ENCODE data around the gene ZNF516. TPM values are rescaled to one million over a fixed set of nuclear protein-coding genes. Genes with fewer than 3 reads are reported as not detected.

Gene ZNF516
- polyA plus RNA-seq, 5 donors, result 33.2 to 54.7 (median 42.2) TPM

DNA sequence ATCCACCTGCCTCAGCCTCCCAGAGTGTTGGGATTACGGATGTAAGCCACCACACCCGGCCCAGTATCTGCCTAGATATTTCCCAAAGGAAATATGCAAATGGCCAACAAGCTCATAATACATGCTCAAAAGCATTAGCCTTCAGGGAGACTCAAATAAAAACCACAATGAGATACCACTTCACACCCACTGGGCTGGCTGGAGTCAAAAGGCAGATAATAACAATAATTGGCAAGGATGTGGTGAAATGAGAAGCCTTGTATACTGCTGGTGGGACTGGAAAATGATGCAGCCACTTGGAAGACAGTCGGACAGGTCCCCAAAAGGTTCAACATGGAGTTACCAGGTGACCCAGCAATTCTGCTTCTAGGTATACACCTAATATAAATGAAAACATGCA is 20.5 kb upstream of the ZNF516 start:
- no peak for DNase-seq

DNA sequence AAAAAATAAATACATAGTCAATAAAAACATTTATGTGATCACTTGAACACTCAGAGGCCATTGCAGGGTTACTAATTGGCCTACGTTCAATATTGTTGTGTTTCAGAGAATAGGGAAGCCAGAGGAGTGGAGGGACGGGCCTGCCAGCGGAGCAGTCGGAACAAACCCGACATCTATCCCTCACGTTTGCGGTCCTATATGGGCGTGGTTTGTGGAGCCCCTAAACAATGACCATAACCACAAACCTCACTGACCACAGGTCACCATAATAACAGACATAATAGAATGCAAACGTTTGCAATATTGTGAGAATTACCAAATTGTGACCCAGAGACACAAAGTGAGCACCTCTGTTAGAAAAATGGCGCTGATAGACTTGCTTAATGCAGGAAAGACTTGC is 19.5 kb upstream of the ZNF516 start:
- DNase-seq, result no peak

DNA sequence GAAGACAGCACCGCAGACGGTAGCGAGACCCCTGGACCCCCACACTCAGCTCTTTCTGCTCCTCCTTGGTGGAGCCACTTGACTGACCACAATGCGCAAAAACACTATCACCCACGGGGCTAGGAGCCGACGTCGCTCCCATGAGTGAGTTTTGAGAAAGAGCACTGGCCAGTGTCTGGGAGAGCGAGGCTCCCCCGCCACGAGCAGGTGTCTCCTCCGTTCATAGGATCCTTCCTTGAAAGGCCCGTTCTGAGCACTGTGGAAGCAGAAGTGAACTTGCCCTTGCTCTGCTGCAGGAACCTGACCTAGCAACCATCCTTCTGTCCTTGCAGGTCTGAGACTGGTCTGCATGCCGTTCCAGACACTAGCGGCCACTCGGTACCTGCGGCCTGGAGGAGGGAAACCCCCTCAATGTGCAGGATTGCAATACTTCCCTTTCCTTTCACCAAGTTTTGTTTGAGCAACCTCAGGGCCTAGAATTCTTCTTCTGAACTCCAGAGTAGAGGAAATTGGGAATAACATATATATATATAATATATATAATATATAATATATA is 12.9 kb upstream of the ZNF516 start:
- no peak for DNase-seq

DNA sequence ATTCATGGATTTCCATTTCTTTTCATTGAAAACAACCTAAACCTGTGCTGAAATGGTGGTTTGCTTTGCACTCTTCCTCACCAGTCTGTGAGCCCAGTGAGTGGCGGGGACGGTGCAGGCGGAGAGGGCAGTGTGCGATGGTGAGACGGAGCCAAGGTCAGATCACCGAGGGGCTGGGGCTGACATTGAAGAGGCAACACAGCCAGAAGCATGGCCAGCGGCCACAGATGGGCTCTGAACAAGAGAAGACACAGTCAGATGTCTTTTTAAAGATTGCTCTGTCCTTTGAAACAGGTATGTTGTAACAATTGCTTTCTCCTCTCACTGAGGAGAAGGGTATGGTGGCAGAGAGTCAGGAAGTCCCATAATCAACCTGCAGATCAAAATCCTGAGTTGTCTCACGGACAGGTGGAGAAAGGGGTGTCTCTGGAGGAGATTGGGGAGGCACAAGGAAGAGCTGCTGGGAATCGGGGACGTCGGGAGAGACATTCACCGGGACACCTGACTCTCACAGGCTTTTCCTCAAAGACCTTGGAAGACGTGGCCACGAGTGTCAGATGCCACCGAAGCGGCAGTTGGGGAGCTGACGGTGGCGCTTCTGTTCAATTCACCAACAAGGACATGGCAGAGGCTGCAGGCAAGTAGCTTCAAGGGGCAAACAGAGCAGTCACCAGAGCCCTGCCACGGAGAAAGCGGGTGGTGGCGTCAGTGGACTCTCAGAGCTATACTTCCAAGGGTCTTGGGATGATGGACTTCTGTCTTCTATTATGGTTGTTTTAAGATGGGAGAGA is 12.1 kb upstream of the ZNF516 start:
- no peak for DNase-seq

DNA sequence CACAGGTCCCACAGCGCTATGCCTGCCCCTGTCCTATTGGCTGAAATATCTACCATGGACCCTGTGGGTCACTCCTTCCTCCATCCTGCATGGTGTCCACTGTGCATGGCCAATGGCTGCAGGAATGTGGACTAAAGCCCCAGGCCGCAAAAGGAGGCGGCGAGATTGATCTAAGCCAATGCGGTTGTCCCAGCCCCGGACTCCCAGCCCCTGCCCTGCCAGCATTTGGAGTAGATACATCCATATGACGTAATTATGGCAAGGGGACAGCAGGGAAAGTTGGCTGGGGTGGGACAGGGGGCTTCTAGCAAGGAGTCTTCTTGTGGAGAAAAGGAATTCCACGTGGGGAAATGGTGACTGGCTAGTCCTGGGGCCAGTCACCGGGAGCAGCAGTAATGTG is 11.4 kb upstream of the ZNF516 start:
- DNase-seq, result no peak

DNA sequence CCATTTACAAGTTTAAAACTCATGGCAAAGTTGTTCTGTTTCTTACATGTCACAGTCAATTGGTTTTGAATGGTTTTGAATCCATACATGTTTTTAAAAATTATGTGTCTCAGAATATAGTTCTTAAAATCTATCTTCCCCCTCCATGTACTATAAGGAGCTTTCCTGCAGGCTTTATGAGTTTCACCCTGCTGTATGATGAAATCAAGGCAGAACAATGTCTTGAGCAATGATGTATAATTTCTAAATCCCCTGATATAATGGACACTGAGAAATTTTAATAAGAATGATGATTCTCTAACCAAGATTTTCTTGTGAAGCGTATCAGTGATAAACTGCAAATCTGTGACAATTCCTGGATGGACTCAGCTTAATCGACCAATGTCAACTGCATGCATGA is 10.6 kb upstream of the ZNF516 start:
- no peak for DNase-seq

DNA sequence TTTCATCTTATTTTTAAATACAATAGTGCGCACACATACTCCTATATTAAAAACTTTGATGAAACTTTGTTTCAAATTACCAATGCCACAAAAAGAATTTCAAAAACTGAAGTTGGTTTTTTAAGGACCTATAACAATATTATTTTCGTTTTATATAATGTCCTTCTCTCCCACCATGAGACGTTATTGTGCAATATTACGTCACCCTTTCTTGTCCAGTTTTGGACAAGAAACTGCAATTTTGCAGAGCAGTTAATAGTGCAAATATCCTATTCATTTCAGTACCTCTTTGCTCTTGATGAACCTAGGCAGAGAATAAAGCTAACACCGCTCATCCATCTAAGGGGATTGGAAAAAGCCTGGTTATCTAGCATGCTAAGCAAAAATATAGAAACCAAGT is 9.7 kb upstream of the ZNF516 start:
- DNase-seq, result no peak

DNA sequence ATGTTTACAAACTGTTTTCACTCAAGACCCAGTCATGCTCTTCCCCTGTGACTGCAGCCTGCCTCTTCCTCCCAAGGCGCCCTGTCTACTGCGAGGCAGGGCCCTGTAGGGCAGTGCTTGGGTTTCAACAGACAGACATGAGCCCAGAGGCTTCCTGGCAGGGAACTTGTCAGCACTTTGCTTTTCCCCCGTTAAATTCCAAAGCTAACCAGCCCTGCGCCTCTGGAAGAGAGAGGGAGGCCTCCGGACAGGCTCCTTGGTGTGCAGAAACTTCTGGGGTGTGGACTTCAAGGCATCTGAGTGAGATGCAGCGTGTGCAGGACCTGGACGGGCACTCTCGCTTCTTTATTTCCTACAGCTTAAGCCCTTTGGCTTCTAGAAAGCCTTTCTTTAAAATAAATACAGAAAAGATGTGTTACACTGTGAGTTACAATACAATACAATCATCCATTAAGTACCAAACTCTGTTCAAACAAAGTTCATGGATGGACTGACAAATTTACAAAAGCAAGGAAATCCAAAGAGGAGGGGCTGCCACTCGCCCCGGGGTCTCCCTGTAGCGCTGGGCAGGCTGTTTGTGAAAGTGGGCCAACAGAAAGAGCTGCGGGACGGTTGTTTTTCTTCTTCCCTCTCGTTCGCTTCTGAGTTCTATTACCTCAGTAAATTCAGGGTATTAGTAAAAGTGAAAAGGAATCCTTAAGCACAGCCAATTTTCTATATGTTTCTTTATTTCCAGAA is 8.8 kb upstream of the ZNF516 start:
- DNase-seq, result no peak

DNA sequence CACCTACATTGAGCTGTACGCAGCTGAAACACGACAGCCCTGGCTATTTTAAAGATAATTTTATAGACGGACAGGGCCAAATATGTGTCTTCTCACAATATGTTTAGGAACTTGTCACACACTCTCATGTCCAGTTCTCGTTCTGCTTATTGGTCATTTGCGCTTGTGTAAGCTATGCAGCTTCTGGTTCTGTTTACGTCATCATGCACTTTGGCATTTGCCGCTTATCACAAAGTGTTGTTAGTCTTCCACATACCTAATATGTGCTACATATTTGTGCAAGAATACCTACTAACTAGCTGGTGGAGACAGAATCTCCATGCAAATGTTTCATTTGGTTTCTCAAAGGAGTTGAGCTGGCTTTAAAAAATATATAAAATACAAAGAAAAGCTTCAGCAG is 7.5 kb upstream of the ZNF516 start:
- no peak for DNase-seq

DNA sequence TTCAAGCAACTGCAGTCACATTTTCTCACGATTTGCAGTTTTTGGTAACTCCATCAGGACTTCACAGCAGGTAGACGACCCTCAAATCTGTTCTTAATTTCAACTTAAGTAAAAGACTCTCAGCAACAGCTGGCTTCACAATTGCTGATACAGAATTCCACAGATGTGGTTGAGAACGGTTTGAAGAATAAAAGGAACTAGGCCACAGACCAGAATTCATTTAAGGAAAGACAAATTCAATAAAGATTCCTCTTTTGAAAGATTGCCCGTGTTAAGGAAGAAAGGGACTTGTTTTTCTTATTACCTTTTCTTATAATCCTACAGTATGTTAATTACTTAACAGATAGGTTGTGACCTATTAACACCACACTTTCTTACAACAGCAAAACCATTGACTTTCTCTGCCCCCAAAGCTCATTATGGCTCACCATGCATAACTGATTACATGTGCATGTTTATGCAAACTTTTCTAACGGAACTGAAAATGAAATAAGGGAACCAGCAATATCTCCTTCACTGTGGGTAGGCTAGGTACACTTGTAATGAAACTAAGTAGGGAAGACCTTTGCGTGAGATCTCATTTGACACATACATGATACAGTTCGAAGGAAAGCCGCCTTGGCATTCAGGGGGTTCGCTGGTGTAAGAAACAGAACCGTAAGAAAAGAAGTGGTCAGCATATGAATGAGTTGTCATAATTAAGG is 4.7 kb upstream of the ZNF516 start:
- no peak for DNase-seq

DNA sequence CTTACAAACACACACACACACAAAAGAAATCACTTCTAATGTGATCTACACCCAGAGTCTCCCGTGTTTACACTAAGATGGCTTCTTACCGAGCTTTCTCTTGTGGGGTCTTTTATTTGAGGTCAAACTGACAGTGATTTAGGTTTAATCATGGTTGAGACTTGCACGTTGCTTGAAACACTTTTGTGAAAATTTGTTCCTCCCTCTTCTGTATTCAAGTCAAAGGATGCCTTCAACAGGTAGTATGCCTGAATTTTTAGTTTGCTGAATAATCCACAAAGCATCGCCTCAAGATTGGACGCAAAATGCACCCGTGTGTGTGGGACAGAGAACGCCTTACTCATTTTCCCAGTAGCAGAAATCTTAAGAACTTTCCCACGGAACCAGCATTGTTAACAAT is 4.0 kb upstream of the ZNF516 start:
- DNase-seq, result no peak

DNA sequence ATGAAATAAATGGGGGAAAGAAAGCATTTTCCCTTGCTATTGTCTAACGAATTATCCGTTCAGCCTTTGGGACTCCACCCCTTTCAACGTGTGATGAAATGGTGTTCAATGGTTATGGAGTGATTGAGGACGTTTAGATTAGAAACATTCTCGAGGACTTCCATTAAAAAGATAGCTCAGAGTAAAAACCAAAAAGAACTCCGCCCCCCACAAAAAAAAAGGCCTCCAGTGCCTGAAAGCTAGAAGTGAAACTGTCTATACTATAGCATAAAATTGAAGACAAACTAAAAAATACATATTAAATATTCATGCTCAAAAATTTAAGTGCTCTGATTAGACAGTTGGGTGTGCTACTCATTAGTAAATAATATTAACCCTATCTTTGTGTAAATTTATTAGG is 3.0 kb upstream of the ZNF516 start:
- no peak for DNase-seq

DNA sequence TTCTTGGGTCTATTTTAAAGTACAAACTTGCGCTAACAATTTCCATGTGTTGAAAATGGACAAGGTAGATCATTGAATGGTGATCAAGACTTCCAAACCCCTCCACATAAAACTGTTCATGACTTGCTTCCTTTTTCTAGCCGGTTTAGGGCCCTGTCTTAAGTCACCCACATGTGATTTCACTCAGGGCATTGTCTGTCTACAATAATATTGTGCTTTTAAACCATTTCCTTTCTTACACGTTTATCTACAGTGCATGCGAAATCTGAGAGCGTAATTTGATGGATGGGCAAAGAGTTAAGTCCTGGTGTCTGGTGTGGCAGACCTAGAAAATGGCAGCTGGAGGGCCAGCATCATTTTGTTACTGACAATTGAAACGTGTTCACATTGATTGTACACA is 2.0 kb upstream of the ZNF516 start:
- DNase-seq, result no peak

DNA sequence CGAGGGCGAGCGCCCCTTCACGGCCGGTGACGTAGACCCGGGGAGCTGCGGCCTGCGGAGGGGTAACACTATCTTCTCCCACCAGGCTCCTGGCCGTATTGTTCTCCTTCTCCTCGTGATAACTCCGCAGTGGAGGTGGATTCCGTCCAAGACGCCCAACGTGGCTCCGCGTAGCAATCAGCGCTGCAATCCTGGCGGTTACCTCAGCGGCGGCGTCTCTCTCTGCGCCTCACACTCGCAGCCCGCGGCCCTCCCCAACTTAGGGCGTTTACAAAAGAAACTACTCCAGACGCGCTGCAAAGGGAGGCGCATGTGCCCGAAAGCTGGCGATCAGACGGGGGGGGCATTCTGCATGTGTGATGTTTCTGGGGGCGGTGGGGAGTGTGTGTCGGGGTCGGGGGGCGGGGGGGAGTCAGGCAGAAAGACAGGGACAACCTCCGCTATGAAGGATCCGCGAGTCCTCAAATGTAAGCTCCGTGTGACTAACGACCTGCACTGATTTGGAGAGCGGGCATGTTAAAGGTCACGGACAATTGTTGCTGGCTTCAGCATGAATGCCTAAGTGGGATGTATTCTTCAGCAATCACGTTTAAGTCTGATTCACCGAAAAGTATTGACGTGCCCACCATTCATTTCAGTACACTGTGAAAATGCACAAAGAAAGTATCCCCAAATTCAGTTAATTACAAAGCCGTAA is 1.3 kb upstream of the ZNF516 start:
- DNase-seq, result peak; percentile 68 to 71

DNA sequence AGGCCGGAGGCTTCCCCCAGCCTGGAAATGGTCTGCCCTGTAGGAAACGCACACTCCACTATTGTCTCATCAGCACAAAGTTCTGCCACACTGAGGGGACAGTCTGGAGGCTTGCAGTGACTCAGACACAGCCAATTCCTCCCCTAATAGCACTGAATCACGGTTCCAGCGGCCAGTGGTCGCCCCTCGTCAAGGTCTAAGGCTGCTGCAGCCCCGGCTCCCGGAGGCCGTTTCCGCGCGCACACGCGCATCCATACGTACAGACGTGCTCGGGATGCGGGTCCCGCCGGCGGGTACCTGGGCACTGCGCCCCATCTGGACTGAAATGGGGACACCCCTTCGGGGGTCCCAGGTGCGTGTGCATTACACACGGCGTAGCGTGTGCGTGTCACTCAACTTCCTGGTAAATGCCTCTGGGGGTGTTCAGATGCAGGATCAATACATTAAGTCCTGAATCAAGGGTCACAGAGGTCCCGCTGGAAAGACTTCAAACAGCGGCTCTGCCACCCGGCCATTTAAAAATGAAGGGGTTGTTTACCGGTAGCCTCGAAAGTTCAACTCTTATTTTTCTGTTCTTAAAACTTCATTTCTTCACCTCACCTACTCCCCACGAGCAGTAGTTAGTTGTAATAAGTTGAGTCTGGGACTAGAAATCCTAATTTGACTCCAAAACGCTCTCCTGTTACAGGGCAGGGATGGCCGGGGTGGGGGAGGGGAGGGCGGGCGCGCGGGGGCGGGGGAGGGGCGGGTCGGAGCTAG is 572 bp upstream of the ZNF516 start:
- DNase-seq, result peak; percentile 51 to 62

DNA sequence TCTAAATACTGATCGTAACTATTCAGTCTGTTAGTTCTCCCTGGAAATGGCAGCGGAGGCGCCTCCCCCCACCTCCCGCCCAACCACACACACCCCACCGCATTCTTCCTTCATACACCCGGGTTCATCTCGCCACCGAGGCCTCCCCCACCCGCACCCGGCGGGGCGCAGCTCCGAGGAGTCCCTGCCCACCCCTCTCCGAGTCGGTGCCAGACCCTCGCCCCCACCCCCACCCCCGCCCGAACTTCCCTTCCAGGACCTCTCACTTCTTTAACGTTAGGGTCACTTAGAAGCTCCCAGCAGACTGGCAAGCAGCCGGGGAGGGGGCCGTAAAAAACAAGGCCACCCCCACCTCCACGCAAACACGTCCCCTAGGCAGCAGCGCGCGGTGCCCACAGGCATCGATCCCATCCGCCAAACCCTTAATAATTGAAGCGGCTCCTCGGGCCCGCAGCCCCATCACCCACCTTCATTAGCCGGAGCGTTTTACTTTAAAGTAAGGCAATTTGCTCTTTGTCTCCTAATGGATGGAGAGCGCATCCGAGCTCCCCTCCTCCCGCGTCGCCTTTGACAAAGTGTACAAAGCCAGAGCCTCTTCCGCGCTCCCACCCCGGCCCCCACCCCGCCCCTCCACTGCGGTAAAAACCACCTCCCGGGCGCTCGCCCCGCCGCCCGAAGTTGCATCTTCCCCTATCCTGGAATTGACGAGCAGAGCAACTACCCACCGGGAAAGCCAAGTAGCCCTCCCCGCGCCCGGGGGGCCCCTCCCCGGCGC is 624 bp downstream of the ZNF516 start:
- DNase-seq, result peak; percentile 61 to 69

DNA sequence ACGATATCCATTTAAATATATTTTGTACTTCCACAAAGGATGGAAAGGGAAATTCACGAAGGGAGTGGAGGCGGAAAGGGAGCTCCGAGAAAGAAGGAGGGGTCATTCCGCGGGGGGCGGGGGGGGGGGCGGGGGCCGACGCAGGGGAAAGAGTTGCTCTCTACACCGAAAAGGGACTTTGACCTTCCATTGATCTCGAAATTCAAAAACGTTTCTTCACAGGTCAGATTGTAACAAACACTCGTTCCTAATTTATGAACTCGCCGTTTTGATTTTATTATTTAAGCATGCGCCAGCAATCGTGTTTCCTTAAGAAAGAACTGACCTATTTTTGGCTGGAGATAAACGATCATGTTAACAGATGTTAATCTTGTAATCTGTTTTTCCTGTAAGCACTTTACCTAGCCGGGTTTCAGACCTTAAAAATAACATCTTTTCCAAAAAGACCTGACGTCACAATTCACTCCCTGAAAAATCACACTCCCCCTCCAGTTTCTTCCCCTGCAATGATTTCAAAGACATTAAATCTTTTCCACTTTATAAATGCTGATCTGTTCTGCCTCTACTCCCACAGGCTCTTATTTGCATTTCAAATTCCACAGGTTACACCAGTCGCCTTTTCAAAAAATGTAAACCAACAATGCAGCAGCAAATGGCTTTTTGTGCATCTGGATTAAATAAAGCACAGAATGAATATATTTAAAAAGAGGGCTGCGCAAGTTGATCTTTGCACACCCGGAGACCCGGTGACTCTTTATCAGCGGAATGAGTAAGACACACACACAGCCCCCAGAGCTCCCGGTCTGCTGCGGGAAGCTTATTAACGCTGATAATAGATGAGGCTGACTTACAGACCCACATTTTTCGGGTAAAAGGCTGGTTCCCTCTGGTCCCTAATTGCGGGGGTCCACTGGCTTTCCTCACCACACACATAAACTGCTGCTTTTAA is 1.6 kb downstream of the ZNF516 start:
- peak in 1 of 2 donors; percentile 42 for DNase-seq

DNA sequence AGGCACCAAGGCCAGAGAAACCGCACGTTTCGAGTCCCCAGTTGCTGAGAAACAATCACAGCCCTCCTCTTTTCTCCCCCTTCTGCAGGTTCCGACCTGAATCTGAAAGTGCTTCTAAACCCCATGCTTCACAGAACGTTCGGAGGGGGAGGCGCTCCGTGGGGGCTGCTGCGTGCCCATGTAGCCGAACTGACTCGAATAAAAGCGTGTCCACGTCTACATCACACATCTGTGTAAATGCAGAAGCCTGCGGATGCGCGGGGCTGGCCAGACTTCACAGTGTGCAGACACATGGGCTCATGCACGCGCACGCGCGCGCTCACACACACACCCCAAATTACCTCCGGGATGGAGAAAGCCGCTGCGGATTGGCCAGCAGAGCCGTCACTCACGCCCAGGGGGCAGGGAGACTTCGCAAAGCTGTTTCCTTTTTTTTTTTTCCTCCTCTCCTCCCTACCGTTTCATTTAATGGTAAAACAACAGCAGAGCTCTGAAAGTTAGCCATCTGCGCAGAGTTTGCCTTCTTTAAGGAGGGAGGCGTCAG is 2.3 kb downstream of the ZNF516 start:
- DNase-seq, result peak; percentile 100
